K562 (cell line): ENCODE results near the gene C14orf180. TPM values are rescaled to one million over a fixed set of nuclear protein-coding genes. Genes with fewer than 3 reads are reported as not detected.

Source experiments
- ATAC-seq: fragments of 200-7000 bp; cut with Tn5 transposase; 3 replicates; pipeline ENCODE4 v1.9.1; 2020; ENCODE audit warnings: moderate library complexity
- BruUV-seq: library from RNA; stranded (reverse); fragments of 400-500 nt; replicated peaks from 2 replicates; lab custom pipeline; 2021; lab: Mats Ljungman, UMichigan
- CTCF ChIA-PET: fragments of 300-600 bp; formaldehyde crosslinking; extraction: SDS; loops from one replicate; lab custom pipeline; 2021; ENCODE audit warnings: low intra/inter-chr PET ratio; lab: Yijun Ruan, JAX
- POLR2A ChIA-PET: fragments of 300-600, 350-650 bp; sonication (Branson Sonifier 250); formaldehyde crosslinking; extraction: SDS; loops from one replicate; lab custom pipeline; 2021; ENCODE audit warnings: antibody characterized with exemption, inconsistent platforms; lab: Yijun Ruan, JAX
- DNase-seq, 4 experiments: peaks; one replicate each; pipeline versions ENCODE4 v3.0.0 to v3.0.0-alpha.2; 2011 to 2018; ENCODE audit warnings: low spot score in 3 of 4, mixed read lengths in 3 of 4; ENCODE audit errors: extremely low read depth in 1 of 4
- FAIRE-seq: peaks from 2 replicates; lab custom pipeline; 2011; peaks lifted over from hg19 to GRCh38; lab: Jason Lieb, UNC
- H2AFZ ChIP-seq: 2 replicates; pipeline ENCODE4 v1.6.0; 2011; ENCODE audit warnings: low read depth, low read length, control low read depth, inconsistent platforms
- H3K27ac ChIP-seq: fragments of 200-600 bp; 3 replicates; pipeline ENCODE4 v1.8.0; 2011; ENCODE audit warnings: low read depth, mild to moderate bottlenecking, control low read depth, inconsistent platforms, low read length, moderate library complexity, mixed read lengths; ENCODE audit errors: extremely low read depth
- H3K27me3 ChIP-seq, 2 experiments: fragments of 300-600 bp in 1 of 2; 2 replicates in 1 of 2; 3 replicates in 1 of 2; pipeline versions ENCODE4 v1.6.0 to v1.8.0; 2011; ENCODE audit warnings: inconsistent platforms in 2 of 2, low read length in 2 of 2, mild to moderate bottlenecking in 1 of 2, mixed read lengths in 1 of 2, moderate library complexity in 1 of 2; ENCODE audit not compliant: control insufficient read depth in 2 of 2, insufficient read depth in 2 of 2
- H3K36me3 ChIP-seq: fragments of 300-600 bp; 3 replicates; pipeline ENCODE4 v1.8.0; 2011; ENCODE audit warnings: mild to moderate bottlenecking, low read length, inconsistent platforms; ENCODE audit not compliant: control insufficient read depth, insufficient read depth
- H3K4me1 ChIP-seq, 2 experiments: fragments of 200-600 bp in 1 of 2; replicated peaks in 1 of 2; 2 replicates in 1 of 2; 3 replicates in 1 of 2; pipeline versions ENCODE4 v1.5.1 to v1.8.0; 2011; ENCODE audit warnings: inconsistent platforms in 2 of 2, low read length in 2 of 2, mild to moderate bottlenecking in 1 of 2, mixed read lengths in 1 of 2, moderate library complexity in 1 of 2; ENCODE audit not compliant: control insufficient read depth in 2 of 2, insufficient read depth in 2 of 2
- H3K4me2 ChIP-seq: 2 replicates; pipeline ENCODE4 v1.6.1; 2011; ENCODE audit warnings: low read length, control low read depth, inconsistent platforms, mixed read lengths; ENCODE audit not compliant: insufficient read depth
- H3K4me3 ChIP-seq: fragments of 200-600 bp; sonication (generic), shearing (Covaris generic); 2 replicates; pipeline ENCODE4 v1.5.1; 2016; ENCODE audit warnings: control low read depth, inconsistent platforms
- H3K79me2 ChIP-seq: fragments of 200-600 bp; 3 replicates; pipeline ENCODE4 v1.8.0; 2011; ENCODE audit warnings: low read length, inconsistent platforms; ENCODE audit not compliant: control insufficient read depth, insufficient read depth
- H3K9ac ChIP-seq, 2 experiments: 2 replicates each; pipeline versions ENCODE4 v1.6.0 to v1.6.1; 2011; ENCODE audit warnings: low read depth in 2 of 2, low read length in 2 of 2, control low read depth in 1 of 2, inconsistent platforms in 1 of 2, mild to moderate bottlenecking in 1 of 2, mixed read lengths in 1 of 2; ENCODE audit not compliant: insufficient read depth in 1 of 2
- H3K9me1 ChIP-seq: one replicate; pipeline ENCODE4 v1.6.0; 2011; ENCODE audit warnings: inconsistent platforms, mild to moderate bottlenecking, low read length, moderate library complexity; ENCODE audit not compliant: control insufficient read depth, insufficient read depth
- H3K9me3 ChIP-seq: replicated peaks from 2 replicates; pipeline ENCODE4 v1.5.1; 2011; ENCODE audit warnings: low read depth, low read length, inconsistent platforms; ENCODE audit not compliant: control insufficient read depth, insufficient read depth
- H4K20me1 ChIP-seq: replicated peaks from 2 replicates; pipeline ENCODE4 v1.6.1; 2011; ENCODE audit warnings: low read length, inconsistent platforms, mixed read lengths; ENCODE audit not compliant: control insufficient read depth, insufficient read depth
- BCOR ChIP-seq: fragments of 450-650 bp; IDR thresholded peaks from 2 replicates; pipeline ENCODE4 v1.6.1; 2016
- CHCHD3 ChIP-seq: fragments of 250-450 bp; sonication (Bioruptor Pico); IDR thresholded peaks from 2 replicates; pipeline ENCODE4 v2.1.2; 2022; ENCODE audit warnings: mild to moderate bottlenecking
- E2F1 ChIP-seq: sonication (generic); formaldehyde crosslinking; IDR thresholded peaks from 2 replicates; pipeline ENCODE4 v1.8.1; 2023; ENCODE audit warnings: mild to moderate bottlenecking, missing genetic modification reagents, moderate library complexity
- E2F3 ChIP-seq: fragments of 250-450 bp; sonication (Bioruptor Pico); IDR thresholded peaks from 2 replicates; pipeline ENCODE4 v1.4.0; 2020; ENCODE audit warnings: mild to moderate bottlenecking
- ETV6 ChIP-seq, 3 experiments: fragments of 150-350 bp in 1 of 3; sonication (generic) in 1 of 3; formaldehyde crosslinking in 1 of 3; IDR thresholded peaks; 2 replicates each; pipeline versions ENCODE4 v1.6.1 to v1.8.0; 2014 to 2022; ENCODE audit warnings: borderline replicate concordance in 2 of 3, low read depth in 2 of 3, antibody characterized with exemption in 1 of 3, low read length in 1 of 3, mild to moderate bottlenecking in 1 of 3, missing genetic modification reagents in 1 of 3
- KDM4B ChIP-seq, 2 experiments: fragments of 450-650 bp in 1 of 2; sonication (generic) in 1 of 2; IDR thresholded peaks; 2 replicates each; pipeline ENCODE4 v1.6.1; 2016 to 2017; ENCODE audit warnings: borderline replicate concordance in 2 of 2, antibody characterized with exemption in 1 of 2, low read depth in 1 of 2, mild to moderate bottlenecking in 1 of 2
- KLF10 ChIP-seq: fragments of 250-450 bp; sonication (Bioruptor Pico); IDR thresholded peaks from 2 replicates; pipeline ENCODE4 v1.6.1; 2021; ENCODE audit warnings: matching md5 sums
- MAFF ChIP-seq: IDR thresholded peaks from 2 replicates; pipeline ENCODE4 v1.6.1; 2012; ENCODE audit warnings: low read length, improper control_type of control experiment
- NR0B1 ChIP-seq: fragments of 450-650 bp; IDR thresholded peaks from one replicate; pipeline ENCODE4 v1.6.1; 2018; ENCODE audit warnings: mild to moderate bottlenecking, moderate library complexity; ENCODE audit not compliant: partially characterized antibody
- NRF1 ChIP-seq, 2 experiments: fragments of 450-650 bp; IDR thresholded peaks in 1 of 2; conservative IDR thresholded peaks in 1 of 2; 2 replicates each; pipeline ENCODE4 v1.6.1; 2014; ENCODE audit warnings: mild to moderate bottlenecking in 2 of 2
- RB1 ChIP-seq: fragments of 450-650 bp; IDR thresholded peaks from 2 replicates; pipeline ENCODE4 v1.6.1; 2017; ENCODE audit warnings: low read depth, mild to moderate bottlenecking
- SMARCB1 ChIP-seq: IDR thresholded peaks from 2 replicates; pipeline ENCODE4 v1.6.1; 2011; ENCODE audit warnings: improper control_type of control experiment, low read depth; ENCODE audit not compliant: insufficient read length
- SMARCC2 ChIP-seq: fragments of 450-650 bp; IDR thresholded peaks from 2 replicates; pipeline ENCODE4 v1.6.1; 2017; ENCODE audit warnings: antibody characterized with exemption, moderate library complexity, mild to moderate bottlenecking, low read depth
- STAT6 ChIP-seq: sonication (generic); formaldehyde crosslinking; IDR thresholded peaks from 2 replicates; pipeline ENCODE4 v1.8.1; 2023; ENCODE audit warnings: mild to moderate bottlenecking, missing genetic modification reagents
- TCF3 ChIP-seq: sonication (generic); formaldehyde crosslinking; IDR thresholded peaks from 2 replicates; pipeline ENCODE4 v1.4.0; 2020; ENCODE audit warnings: mild to moderate bottlenecking, missing genetic modification reagents
- ZFX ChIP-seq: sonication (generic); formaldehyde crosslinking; IDR thresholded peaks from 2 replicates; pipeline ENCODE4 v1.8.0; 2022; ENCODE audit warnings: mild to moderate bottlenecking, missing genetic modification reagents, moderate library complexity
- ZNF12 ChIP-seq: sonication (generic); formaldehyde crosslinking; IDR thresholded peaks from 2 replicates; pipeline ENCODE4 v1.4.0; 2020; ENCODE audit warnings: mild to moderate bottlenecking, missing genetic modification reagents
- ZNF778 ChIP-seq: fragments of 450-650 bp; formaldehyde crosslinking; IDR thresholded peaks from 2 replicates; pipeline ENCODE4 v1.4.0; 2020; ENCODE audit warnings: mild to moderate bottlenecking, moderate library complexity
- WGBS: fragments of 100-300 bp; shearing (Covaris generic); methylation state at CpG from one replicate; pipeline ENCODE4 v1.1.6; 2016; ENCODE audit warnings: low coverage, mixed read lengths; ENCODE audit not compliant: insufficient coverage; ENCODE audit errors: missing lambda C conversion rate; 5-methylcytosine and 5-hydroxymethylcytosine counted together
- in situ Hi-C: fragments of 300-500 bp; cut with MboI; formaldehyde crosslinking; loops from 4 replicates; pipeline ENCODE4 v1.15.0; 2018; ENCODE audit warnings: inconsistent platforms, mixed read lengths
- intact Hi-C: fragments of 100-400 bp; cut with micrococcal nuclease; formaldehyde crosslinking; loops from 2 replicates; pipeline ENCODE4 v1.14.2; 2022
- polyA plus RNA-seq, 8 experiments: library from polyadenylated mRNA; depleted of rRNA in 4 of 8; stranded (reverse) in 5 of 8; unstranded in 3 of 8; fragments of >200 nt; fragmentation: Nextera tagmentation in 2 of 8; fragmentation: Illumina TruSeq in 1 of 8; extraction: Ambion mirVana in 2 of 8; extraction: Trizol in 1 of 8; gene quantifications; 2 replicates each; pipeline versions ENCODE4 v1.2.1 to v1.2.3, GENCODE V29; 2011 to 2014; ENCODE audit warnings: inconsistent platforms in 1 of 8, missing spikeins in 1 of 8
- total RNA-seq, 7 experiments: library from RNA; depleted of rRNA in 6 of 7; stranded (reverse); fragments of >200 nt in 6 of 7; fragmentation: Illumina TruSeq in 2 of 7; extraction: Trizol in 2 of 7; gene quantifications; 2 replicates each; pipeline versions ENCODE4 v1.2.1 to v1.2.3, GENCODE V29; 2011 to 2021; ENCODE audit warnings: low replicate concordance in 1 of 7

C14orf180 gene
- total and polyA plus RNA-seq, 9 of the 15 experiments (the other 6 are each of a cell fraction or from before 2014, with no cell fraction given), result not detected

- no peak for TF ChIP-seq SMARCB1
- no peak for TF ChIP-seq NRF1 (conservative IDR thresholded peaks at IDR 0.05 in 1 of 2, IDR thresholded peaks at IDR 0.05 in 1 of 2)
- TF ChIP-seq NR0B1, result no peak
- TF ChIP-seq E2F1 (CRISPR knock-in tag), result no peak
- TF ChIP-seq SMARCC2, result no peak
- TF ChIP-seq KLF10 (CRISPR knock-in tag), result no peak
- TF ChIP-seq STAT6, result no peak
- no peak for TF ChIP-seq CHCHD3
- no peak for TF ChIP-seq ETV6 (IDR thresholded peaks at IDR 0.05; ENCODE audit: borderline replicate concordance in 1 of 2, low read depth in 2 of 2, low read length in 1 of 2)
- no peak for TF ChIP-seq ETV6 (CRISPR knock-in tag; IDR thresholded peaks at IDR 0.05; ENCODE audit: borderline replicate concordance)
- TF ChIP-seq BCOR, result no peak
- no peak for TF ChIP-seq E2F3
- TF ChIP-seq TCF3 (CRISPR knock-in tag), result no peak
- no peak for TF ChIP-seq KDM4B (IDR thresholded peaks at IDR 0.05; ENCODE audit: borderline replicate concordance in 2 of 2, low read depth in 1 of 2)
- no peak for TF ChIP-seq ZFX (CRISPR knock-in tag)
- no peak for TF ChIP-seq ZNF778 (CRISPR knock-in tag)
- no peak for TF ChIP-seq ZNF12
- no peak for TF ChIP-seq RB1
- no peak for TF ChIP-seq MAFF
- TF ChIP-seq, all 486 proteins: peak for 0
- no CpG with 5 or more reads among the region's 3 CpGs for WGBS
Measured at GRCh38 chr14:104560586-104560945, 19.0 kb upstream of the C14orf180 start.

More at GRCh38 chr14:104560586-104560945, 19.0 kb upstream of the C14orf180 start:
- Histone ChIP-seq H3K4me1 (peaks cover 0 to 21% of the 10 kb centered on the region in 2 experiments; a peak in 2 of 5 replicates), H3K36me3 (no peaks in the 10 kb centered on the region), H3K4me3 (no peak overlapping the region), H4K20me1 (no peaks in the 10 kb centered on the region), H3K9ac (no peak overlapping the region), H3K4me2 (no peak overlapping the region), H3K27me3 (peaks cover 0 to 21% of the 10 kb centered on the region in 2 experiments; a peak in 2 of 5 replicates), H3K79me2 (no peaks in the 10 kb centered on the region), H3K27ac (no peak overlapping the region), H3K9me3 (no peaks in the 10 kb centered on the region), H2AFZ (no peak overlapping the region), H3K9me1 (no peaks in the 10 kb centered on the region)
- ATAC-seq (no peak), FAIRE-seq (no peak), DNase-seq (no peak)
- intact Hi-C loops (loop anchor here (5.0 to 10.0 kb wide), 3 partner anchors 64 to 483 kb away; no protein-coding TSS in a partner anchor), in situ Hi-C loops (no loop called here)
- CTCF ChIA-PET, result interaction anchor here (0.6 kb wide), 1 partner anchor 77 kb away, joined by 3 read pairs; no protein-coding TSS in a partner anchor
- BruUV-seq, result no TSS peak
- POLR2A ChIA-PET, result interaction anchor here (0.6 kb wide), 1 partner anchor 8 kb away, joined by 3 read pairs; no protein-coding TSS in a partner anchor
